ENCODE results near the gene INVS. TPM values are rescaled to one million over a fixed set of nuclear protein-coding genes. Genes with fewer than 3 reads are reported as not detected.

Gene INVS
- polyA plus RNA-seq, 3 donors: 2.9 to 6.7 (median 4.2) TPM

- Histone ChIP-seq H3K27me3 (ENCODE audit: control insufficient read depth in 2 of 2, insufficient read depth in 2 of 2, low read length in 2 of 2) (no peaks in the 10 kb centered on the region), H3K4me2 (replicated peaks; ENCODE audit: extremely low read depth, low read length, poor library complexity, severe bottlenecking) (no peak overlapping the region), H3K4me1 (ENCODE audit: control insufficient read depth in 1 of 2, insufficient read depth in 2 of 2, low read length in 2 of 2) (no peaks in the 10 kb centered on the region), H3K79me2 (ENCODE audit: insufficient read depth, low read length) (no peaks in the 10 kb centered on the region), H2AFZ (ENCODE audit: insufficient read depth, low read depth, low read length, poor library complexity, severe bottlenecking) (no peak overlapping the region), H3K27ac (ENCODE audit: low read depth in 1 of 2, low read length in 2 of 2) (no peak overlapping the region), H4K20me1 (ENCODE audit: insufficient read depth, low read length) (no peaks in the 10 kb centered on the region), H3K9ac (ENCODE audit: insufficient read depth, low read length, poor library complexity, severe bottlenecking) (no peak overlapping the region), H3K9me3 (replicated peaks in 1 of 2; ENCODE audit: control insufficient read depth in 1 of 2, insufficient read depth in 1 of 2, low read length in 2 of 2) (no peaks in the 10 kb centered on the region), H3K4me3 (replicated peaks in 1 of 3; ENCODE audit: low read depth in 2 of 3, low read length in 3 of 3) (no peak overlapping the region), H3K36me3 (replicated peaks in 1 of 2; ENCODE audit: control insufficient read depth in 1 of 2, insufficient read depth in 2 of 2, low read length in 2 of 2) (peaks cover 0 to 19% of the 10 kb centered on the region in 2 donors)
- H3K4me3 Mint-ChIP-seq: no peak overlapping the region
- no peaks in the 10 kb centered on the region for H3K9me3 Mint-ChIP-seq
- no peak overlapping the region for H3K27ac Mint-ChIP-seq
- no CpG with 5 or more reads among the region's 2 CpGs for WGBS (ENCODE audit: insufficient coverage)
- peaks cover 6% of the 10 kb centered on the region for H3K4me1 Mint-ChIP-seq
- peaks cover 4 to 16% of the 10 kb centered on the region in 2 donors for H3K36me3 Mint-ChIP-seq
- intact Hi-C loops (cut with micrococcal nuclease): no loop called here
- no peak for DNase-seq
- TF ChIP-seq CTCF (IDR thresholded peaks at IDR 0.05): no peak
- peaks cover 0 to 1% (median 0%) of the 10 kb centered on the region in 3 donors for H3K27me3 Mint-ChIP-seq (ENCODE audit: low read depth in 3 of 3)
These were observed 123.6 kb downstream of the INVS start for GRCh38 chr9:100222674-100223073.

- Histone ChIP-seq H3K79me2 (ENCODE audit: insufficient read depth, low read length) (no peaks in the 10 kb centered on the region), H3K27ac (ENCODE audit: low read depth in 1 of 2, low read length in 2 of 2) (no peak overlapping the region), H2AFZ (ENCODE audit: insufficient read depth, low read depth, low read length, poor library complexity, severe bottlenecking) (no peak overlapping the region), H3K4me2 (replicated peaks; ENCODE audit: extremely low read depth, low read length, poor library complexity, severe bottlenecking) (no peak overlapping the region), H3K27me3 (ENCODE audit: control insufficient read depth in 2 of 2, insufficient read depth in 2 of 2, low read length in 2 of 2) (no peaks in the 10 kb centered on the region), H4K20me1 (ENCODE audit: insufficient read depth, low read length) (no peaks in the 10 kb centered on the region), H3K9me3 (replicated peaks in 1 of 2; ENCODE audit: control insufficient read depth in 1 of 2, insufficient read depth in 1 of 2, low read length in 2 of 2) (no peaks in the 10 kb centered on the region), H3K4me3 (replicated peaks in 1 of 3; ENCODE audit: low read depth in 2 of 3, low read length in 3 of 3) (no peak overlapping the region), H3K9ac (ENCODE audit: insufficient read depth, low read length, poor library complexity, severe bottlenecking) (no peak overlapping the region), H3K4me1 (ENCODE audit: control insufficient read depth in 1 of 2, insufficient read depth in 2 of 2, low read length in 2 of 2) (no peaks in the 10 kb centered on the region), H3K36me3 (replicated peaks in 1 of 2; ENCODE audit: control insufficient read depth in 1 of 2, insufficient read depth in 2 of 2, low read length in 2 of 2) (peaks cover 0 to 28% of the 10 kb centered on the region in 2 donors)
- Mint-ChIP-seq H3K27me3 (ENCODE audit: low read depth in 3 of 3) (no peaks in the 10 kb centered on the region), H3K27ac (no peak overlapping the region), H3K36me3 (peaks cover 22 to 35% of the 10 kb centered on the region in 2 donors), H3K4me3 (no peak overlapping the region), H3K4me1 (no peaks in the 10 kb centered on the region), H3K9me3 (peaks cover 0 to 11% (median 4%) of the 10 kb centered on the region in 7 donors)
- no peak for TF ChIP-seq CTCF (IDR thresholded peaks at IDR 0.05)
- DNase-seq: no peak
- WGBS (ENCODE audit: insufficient coverage): 85% methylated on average over 2 of the region's 2 CpGs
- intact Hi-C loops (cut with micrococcal nuclease): no loop called here
These were observed 128.6 kb downstream of the INVS start for GRCh38 chr9:100227636-100228035.
